ENCODE results near the gene SMIM31. TPM values are rescaled to one million over a fixed set of nuclear protein-coding genes. Genes with fewer than 3 reads are reported as not detected.

Gene SMIM31
- polyA plus RNA-seq, 4 donors: 16.7 to 86.1 (median 33.0) TPM

DNA sequence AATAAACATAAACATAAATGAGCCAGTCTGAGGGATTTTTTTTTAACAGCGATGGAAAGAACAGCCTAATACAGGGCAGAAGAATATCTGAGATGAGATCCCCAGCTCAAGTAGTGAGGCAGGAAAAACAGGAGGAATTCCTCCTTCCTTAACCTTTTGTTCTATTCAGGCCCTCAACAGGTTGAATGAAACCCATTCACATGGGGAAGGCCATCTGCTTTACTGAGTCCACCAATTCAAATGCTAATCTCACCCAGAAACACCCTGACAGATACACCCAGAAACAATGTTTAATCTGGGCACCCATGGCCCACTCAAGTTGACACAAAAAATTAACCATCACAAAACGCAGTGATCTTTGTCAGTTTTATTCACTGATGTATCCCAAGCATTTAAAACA lies 45.5 kb downstream of the SMIM31 start:
- Histone ChIP-seq H3K27ac (ENCODE audit: low read depth in 1 of 3, low read length in 2 of 3) (no peak overlapping the region), H3K4me3 (ENCODE audit: low read depth in 1 of 3, low read length in 3 of 3) (no peak overlapping the region), H3K9me3 (ENCODE audit: control insufficient read depth in 2 of 2, insufficient read depth in 1 of 2, low read depth in 1 of 2, low read length in 1 of 2) (peaks cover 0 to 4% of the 10 kb centered on the region in 2 donors), H3K27me3 (ENCODE audit: control insufficient read depth in 3 of 3, insufficient read depth in 3 of 3, low read length in 3 of 3) (no peaks in the 10 kb centered on the region), H3K36me3 (ENCODE audit: control insufficient read depth in 3 of 3, insufficient read depth in 2 of 3, low read depth in 1 of 3, low read length in 3 of 3) (peaks cover 0 to 2% (median 2%) of the 10 kb centered on the region in 3 donors), H3K4me1 (ENCODE audit: control insufficient read depth in 3 of 3, insufficient read depth in 2 of 3, low read depth in 1 of 3, low read length in 2 of 3) (peaks cover 0 to 9% (median 0%) of the 10 kb centered on the region in 3 donors)
- WGBS, 3 donors: 57 to 85% (median 84%) methylated on average over 2 of the region's 2 CpGs
- FAIRE-seq (no peak), DNase-seq (no peak)

DNA sequence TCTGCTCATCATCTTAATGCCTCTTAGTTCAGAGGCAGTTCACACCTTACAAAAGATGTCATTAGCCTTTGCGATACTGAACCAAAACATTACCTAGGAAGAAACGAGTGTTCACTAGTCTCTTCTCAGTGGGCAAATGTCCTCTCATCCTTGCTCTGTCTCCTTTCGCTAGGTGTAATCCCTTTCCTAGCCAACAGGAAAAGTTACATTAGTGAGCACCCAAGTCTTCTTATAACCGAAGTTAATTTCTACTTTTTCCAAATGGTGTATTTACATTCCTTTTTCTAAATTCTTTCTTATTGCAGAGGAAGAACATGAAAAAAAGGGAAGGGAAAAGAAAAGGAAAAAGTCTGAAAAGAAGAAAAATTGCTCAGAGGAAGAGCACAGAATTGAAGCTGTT lies 46.9 kb downstream of the SMIM31 start:
- DNase-seq (no peak), FAIRE-seq (no peak)
- Histone ChIP-seq H3K27ac (ENCODE audit: low read depth in 1 of 3, low read length in 2 of 3) (no peak overlapping the region), H3K36me3 (ENCODE audit: control insufficient read depth in 3 of 3, insufficient read depth in 2 of 3, low read depth in 1 of 3, low read length in 3 of 3) (peaks cover 0 to 2% (median 2%) of the 10 kb centered on the region in 3 donors), H3K4me1 (ENCODE audit: control insufficient read depth in 3 of 3, insufficient read depth in 2 of 3, low read depth in 1 of 3, low read length in 2 of 3) (peaks cover 0 to 9% (median 0%) of the 10 kb centered on the region in 3 donors), H3K9me3 (ENCODE audit: control insufficient read depth in 2 of 2, insufficient read depth in 1 of 2, low read depth in 1 of 2, low read length in 1 of 2) (peaks cover 0 to 4% of the 10 kb centered on the region in 2 donors), H3K27me3 (ENCODE audit: control insufficient read depth in 3 of 3, insufficient read depth in 3 of 3, low read length in 3 of 3) (no peaks in the 10 kb centered on the region), H3K4me3 (ENCODE audit: low read depth in 1 of 3, low read length in 3 of 3) (no peak overlapping the region)
- WGBS, 3 donors: 88 to 91% (median 89%) methylated on average over 4 of the region's 4 CpGs

DNA sequence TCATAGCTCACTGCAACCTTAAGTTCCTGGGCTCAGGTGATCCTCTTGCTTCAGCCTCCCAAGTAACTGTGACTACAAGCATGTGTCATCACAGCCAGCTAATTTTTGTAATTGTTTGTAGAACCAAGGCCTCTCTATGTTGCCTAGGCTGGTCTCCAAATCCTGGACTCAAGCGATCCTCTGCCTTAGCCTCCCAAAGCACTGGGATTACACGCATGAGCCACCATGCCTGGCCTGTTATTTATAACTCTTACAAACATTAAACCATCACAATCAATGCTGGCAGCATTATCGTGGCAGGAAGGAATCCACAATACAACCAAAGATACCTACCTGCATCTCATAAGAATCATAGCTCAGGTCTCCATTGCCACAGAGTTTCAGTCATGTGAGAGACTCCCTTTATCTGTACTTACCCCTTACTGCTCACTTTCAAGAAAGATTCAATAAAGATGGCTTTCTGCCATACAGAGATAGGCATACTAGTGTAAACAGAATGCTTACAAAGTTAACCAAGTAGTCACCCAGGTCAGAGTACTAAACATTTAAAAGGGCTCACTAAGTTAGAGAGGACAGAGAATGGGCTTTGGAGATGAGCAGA lies 48.5 kb downstream of the SMIM31 start:
- no peak for FAIRE-seq
- peaks cover 0 to 4% of the 10 kb centered on the region in 2 donors for H3K9me3 ChIP-seq (ENCODE audit: control insufficient read depth in 2 of 2, insufficient read depth in 1 of 2, low read depth in 1 of 2, low read length in 1 of 2)
- peaks cover 0 to 9% (median 0%) of the 10 kb centered on the region in 3 donors for H3K4me1 ChIP-seq (ENCODE audit: control insufficient read depth in 3 of 3, insufficient read depth in 2 of 3, low read depth in 1 of 3, low read length in 2 of 3)
- WGBS, 3 donors: 74 to 85% (median 82%) methylated on average over 3 of the region's 3 CpGs
- no peak overlapping the region for H3K4me3 ChIP-seq (ENCODE audit: low read depth in 1 of 3, low read length in 3 of 3)
- peaks cover 0 to 2% (median 2%) of the 10 kb centered on the region in 3 donors for H3K36me3 ChIP-seq (ENCODE audit: control insufficient read depth in 3 of 3, insufficient read depth in 2 of 3, low read depth in 1 of 3, low read length in 3 of 3)
- peak overlapping the region in 1 of 3 donors; percentile 73 for H3K27ac ChIP-seq (ENCODE audit: low read depth in 1 of 3, low read length in 2 of 3)
- no peaks in the 10 kb centered on the region for H3K27me3 ChIP-seq (ENCODE audit: control insufficient read depth in 3 of 3, insufficient read depth in 3 of 3, low read length in 3 of 3)
- peak in 1 of 2 donors; percentile 61 for DNase-seq

DNA sequence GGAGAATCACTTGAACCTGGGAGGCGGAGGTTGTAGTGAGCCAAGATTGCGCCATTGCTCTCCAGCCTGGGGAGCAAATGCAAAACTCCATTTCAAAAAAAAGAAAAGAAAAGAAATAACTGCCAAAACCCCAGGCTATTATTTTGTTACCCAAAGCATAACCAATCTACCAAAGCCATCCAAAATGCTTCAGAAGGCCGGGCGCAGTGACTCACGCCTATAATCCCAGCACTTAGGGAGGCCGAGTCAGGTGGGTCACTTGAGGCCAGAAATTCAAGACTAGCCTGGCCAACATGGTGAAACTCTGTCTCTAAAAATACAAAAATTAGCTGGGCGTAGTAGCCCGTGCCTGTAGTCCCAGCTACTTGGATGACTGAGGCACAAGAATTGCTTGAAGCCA lies 49.8 kb downstream of the SMIM31 start:
- WGBS, 3 donors: 91 to 96% (median 94%) methylated on average over 8 of the region's 8 CpGs
- no peak for FAIRE-seq
- H3K4me3 ChIP-seq (ENCODE audit: low read depth in 1 of 3, low read length in 3 of 3): no peak overlapping the region

DNA sequence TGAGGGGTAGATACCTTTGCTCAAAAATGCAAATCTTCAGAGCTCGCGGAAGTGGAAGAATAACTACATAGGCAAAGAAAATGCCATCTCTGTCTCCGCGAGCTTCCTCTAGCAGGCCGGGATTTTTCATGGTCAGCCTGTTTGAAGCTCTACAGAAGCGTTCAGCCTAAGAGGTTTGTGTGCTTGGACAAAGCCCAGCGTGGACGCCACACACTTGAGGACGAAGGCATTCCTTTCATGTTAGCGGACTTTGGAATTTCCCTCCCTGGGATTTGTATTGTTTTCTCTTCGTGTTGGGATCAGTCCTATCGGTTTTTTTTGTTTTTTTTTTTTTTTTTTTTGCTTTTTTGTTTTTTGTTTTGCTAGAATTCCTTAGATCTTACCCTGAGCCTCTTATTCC lies 53.7 kb downstream of the SMIM31 start:
- no peak overlapping the region for H3K27ac ChIP-seq (ENCODE audit: low read depth in 1 of 3, low read length in 2 of 3)
- peak; percentile 26 to 47 for DNase-seq
- H3K4me3 ChIP-seq (ENCODE audit: low read depth in 1 of 3, low read length in 3 of 3): no peak overlapping the region
- H3K4me1 ChIP-seq (ENCODE audit: control insufficient read depth in 3 of 3, insufficient read depth in 2 of 3, low read depth in 1 of 3, low read length in 2 of 3): peaks cover 0 to 5% (median 0%) of the 10 kb centered on the region in 3 donors
- no peak for FAIRE-seq
- 26 to 60% (median 27%) methylated on average over 12 of the region's 12 CpGs for WGBS, 3 donors
- H3K27me3 ChIP-seq (ENCODE audit: control insufficient read depth in 3 of 3, insufficient read depth in 3 of 3, low read length in 3 of 3): no peaks in the 10 kb centered on the region
- H3K9me3 ChIP-seq (ENCODE audit: control insufficient read depth in 2 of 2, insufficient read depth in 1 of 2, low read depth in 1 of 2, low read length in 1 of 2): no peaks in the 10 kb centered on the region
- no peaks in the 10 kb centered on the region for H3K36me3 ChIP-seq (ENCODE audit: control insufficient read depth in 3 of 3, insufficient read depth in 2 of 3, low read depth in 1 of 3, low read length in 3 of 3)

More for the DNA sequence above, 49.8 kb downstream of the SMIM31 start:
- Histone ChIP-seq H3K27me3 (ENCODE audit: control insufficient read depth in 3 of 3, insufficient read depth in 3 of 3, low read length in 3 of 3) (no peaks in the 10 kb centered on the region), H3K36me3 (ENCODE audit: control insufficient read depth in 3 of 3, insufficient read depth in 2 of 3, low read depth in 1 of 3, low read length in 3 of 3) (peaks cover 0 to 2% (median 2%) of the 10 kb centered on the region in 3 donors), H3K9me3 (ENCODE audit: control insufficient read depth in 2 of 2, insufficient read depth in 1 of 2, low read depth in 1 of 2, low read length in 1 of 2) (peaks cover 0 to 4% of the 10 kb centered on the region in 2 donors), H3K4me1 (ENCODE audit: control insufficient read depth in 3 of 3, insufficient read depth in 2 of 3, low read depth in 1 of 3, low read length in 2 of 3) (peaks cover 0 to 9% (median 0%) of the 10 kb centered on the region in 3 donors), H3K27ac (ENCODE audit: low read depth in 1 of 3, low read length in 2 of 3) (no peak overlapping the region)
- DNase-seq: no peak

DNA sequence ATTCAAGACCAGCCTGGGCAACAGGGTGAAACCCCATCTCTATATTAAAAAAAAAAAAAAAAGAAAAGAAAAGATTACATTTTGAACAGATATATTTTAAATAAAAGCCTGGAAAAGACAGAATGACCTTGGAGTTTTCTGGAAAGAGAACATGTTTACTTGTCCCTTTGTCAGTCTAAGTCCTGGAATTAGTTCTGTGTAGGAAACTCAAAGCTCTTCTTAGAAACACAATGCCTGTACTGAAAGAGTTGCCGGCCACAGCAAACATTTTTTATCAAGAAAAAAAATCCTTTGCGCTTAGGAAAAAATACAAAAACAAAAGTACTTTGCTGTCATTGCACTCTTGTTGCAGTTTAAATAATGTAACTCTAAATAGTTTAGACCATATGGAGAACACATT lies 59.6 kb downstream of the SMIM31 start:
- H3K4me3 ChIP-seq (ENCODE audit: low read depth in 1 of 3, low read length in 3 of 3): no peak overlapping the region
- H3K27ac ChIP-seq (ENCODE audit: low read depth in 1 of 3, low read length in 2 of 3): no peak overlapping the region
- FAIRE-seq (no peak), DNase-seq (no peak)
- no peaks in the 10 kb centered on the region for H3K9me3 ChIP-seq (ENCODE audit: control insufficient read depth in 2 of 2, insufficient read depth in 1 of 2, low read depth in 1 of 2, low read length in 1 of 2)
- no peaks in the 10 kb centered on the region for H3K27me3 ChIP-seq (ENCODE audit: control insufficient read depth in 3 of 3, insufficient read depth in 3 of 3, low read length in 3 of 3)
- H3K4me1 ChIP-seq (ENCODE audit: control insufficient read depth in 3 of 3, insufficient read depth in 2 of 3, low read depth in 1 of 3, low read length in 2 of 3): no peaks in the 10 kb centered on the region
- H3K36me3 ChIP-seq (ENCODE audit: control insufficient read depth in 3 of 3, insufficient read depth in 2 of 3, low read depth in 1 of 3, low read length in 3 of 3): no peaks in the 10 kb centered on the region
- 65 to 77% (median 69%) methylated on average over 2 of the region's 2 CpGs for WGBS, 3 donors

DNA sequence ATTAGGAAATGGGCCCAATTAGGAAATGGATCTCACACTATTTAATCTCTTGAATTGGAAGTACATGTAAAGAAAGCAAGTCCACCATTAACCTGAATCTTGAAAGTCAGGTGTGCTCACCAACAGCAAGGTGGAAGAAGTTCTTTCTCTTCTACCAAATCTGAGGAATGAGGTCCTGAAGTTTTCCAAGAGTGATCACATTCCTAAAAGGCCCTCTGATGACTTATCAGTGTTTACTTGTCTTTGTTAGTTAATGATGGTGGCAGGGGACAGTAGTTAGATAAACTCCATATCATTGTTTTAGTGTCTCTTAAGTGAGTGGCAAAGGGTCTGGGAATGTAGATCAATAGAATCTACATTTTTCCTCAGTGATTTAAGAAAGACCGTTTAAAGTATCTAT lies 61.8 kb downstream of the SMIM31 start:
- Histone ChIP-seq H3K27ac (ENCODE audit: low read depth in 1 of 3, low read length in 2 of 3) (no peak overlapping the region), H3K27me3 (ENCODE audit: control insufficient read depth in 3 of 3, insufficient read depth in 3 of 3, low read length in 3 of 3) (no peaks in the 10 kb centered on the region), H3K4me1 (ENCODE audit: control insufficient read depth in 3 of 3, insufficient read depth in 2 of 3, low read depth in 1 of 3, low read length in 2 of 3) (no peaks in the 10 kb centered on the region), H3K4me3 (ENCODE audit: low read depth in 1 of 3, low read length in 3 of 3) (no peak overlapping the region), H3K9me3 (ENCODE audit: control insufficient read depth in 2 of 2, insufficient read depth in 1 of 2, low read depth in 1 of 2, low read length in 1 of 2) (no peaks in the 10 kb centered on the region), H3K36me3 (ENCODE audit: control insufficient read depth in 3 of 3, insufficient read depth in 2 of 3, low read depth in 1 of 3, low read length in 3 of 3) (no peaks in the 10 kb centered on the region)
- DNase-seq (no peak), FAIRE-seq (no peak)
- 28 to 39% (median 28%) methylated on average over 1 of the region's 1 CpG for WGBS, 3 donors

DNA sequence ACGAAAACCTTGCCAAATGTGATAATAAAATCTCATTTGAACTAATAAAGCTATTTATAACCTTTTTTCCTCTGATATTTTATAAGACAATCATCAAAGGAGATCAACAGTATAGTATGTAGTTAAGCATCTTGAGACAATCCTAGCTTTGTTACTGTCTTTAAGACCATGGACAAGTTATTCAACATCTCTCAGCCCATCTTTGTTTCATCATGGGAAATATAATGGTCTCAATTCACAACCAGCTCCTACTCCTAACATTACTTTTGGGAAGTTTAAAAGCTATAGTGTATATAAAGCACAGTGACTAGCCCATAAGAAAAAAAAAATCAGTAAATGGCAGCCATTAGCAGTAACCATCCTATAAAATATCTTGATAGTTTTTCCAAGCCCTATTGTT lies 65.4 kb downstream of the SMIM31 start:
- Histone ChIP-seq H3K9me3 (ENCODE audit: control insufficient read depth in 2 of 2, insufficient read depth in 1 of 2, low read depth in 1 of 2, low read length in 1 of 2) (no peaks in the 10 kb centered on the region), H3K4me3 (ENCODE audit: low read depth in 1 of 3, low read length in 3 of 3) (no peak overlapping the region), H3K36me3 (ENCODE audit: control insufficient read depth in 3 of 3, insufficient read depth in 2 of 3, low read depth in 1 of 3, low read length in 3 of 3) (no peaks in the 10 kb centered on the region), H3K4me1 (ENCODE audit: control insufficient read depth in 3 of 3, insufficient read depth in 2 of 3, low read depth in 1 of 3, low read length in 2 of 3) (no peaks in the 10 kb centered on the region), H3K27me3 (ENCODE audit: control insufficient read depth in 3 of 3, insufficient read depth in 3 of 3, low read length in 3 of 3) (no peaks in the 10 kb centered on the region), H3K27ac (ENCODE audit: low read depth in 1 of 3, low read length in 2 of 3) (no peak overlapping the region)
- no peak for FAIRE-seq
- no peak for DNase-seq
- 62 to 77% (median 75%) methylated on average over 1 of the region's 1 CpG for WGBS, 3 donors

DNA sequence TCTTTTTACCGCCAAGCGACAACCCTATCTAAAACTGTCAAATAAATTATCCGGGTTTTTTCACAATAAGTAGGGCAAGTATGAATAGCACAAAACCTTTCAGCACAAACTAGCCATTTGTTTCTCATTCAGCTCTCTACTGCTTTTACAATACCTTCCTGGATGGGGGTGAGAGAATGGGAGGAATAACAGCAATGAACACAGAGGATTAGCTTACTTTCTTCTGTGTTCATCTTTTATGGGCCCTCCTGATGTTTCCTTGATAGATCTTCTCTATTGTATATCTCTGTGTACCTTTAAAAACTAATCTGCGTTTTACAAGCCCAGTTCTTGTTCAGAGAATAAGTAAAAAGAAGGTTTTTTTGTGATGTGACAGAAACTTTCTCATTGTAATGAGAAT lies 67.8 kb downstream of the SMIM31 start:
- H3K27ac ChIP-seq (ENCODE audit: low read depth in 1 of 3, low read length in 2 of 3): no peak overlapping the region
- H3K9me3 ChIP-seq (ENCODE audit: control insufficient read depth in 2 of 2, insufficient read depth in 1 of 2, low read depth in 1 of 2, low read length in 1 of 2): no peaks in the 10 kb centered on the region
- FAIRE-seq: no peak
- H3K36me3 ChIP-seq (ENCODE audit: control insufficient read depth in 3 of 3, insufficient read depth in 2 of 3, low read depth in 1 of 3, low read length in 3 of 3): no peaks in the 10 kb centered on the region
- WGBS, 3 donors: 42 to 57% (median 50%) methylated on average over 4 of the region's 4 CpGs
- no peak for DNase-seq
- no peaks in the 10 kb centered on the region for H3K27me3 ChIP-seq (ENCODE audit: control insufficient read depth in 3 of 3, insufficient read depth in 3 of 3, low read length in 3 of 3)
- no peak overlapping the region for H3K4me3 ChIP-seq (ENCODE audit: low read depth in 1 of 3, low read length in 3 of 3)
- H3K4me1 ChIP-seq (ENCODE audit: control insufficient read depth in 3 of 3, insufficient read depth in 2 of 3, low read depth in 1 of 3, low read length in 2 of 3): no peaks in the 10 kb centered on the region

All from small intestine (tissue), 7 donors.